ENCODE measurements around the gene PIK3C2B. TPM values are rescaled to one million over a fixed set of nuclear protein-coding genes. Genes with fewer than 3 reads are reported as not detected.

The PIK3C2B gene
- total and polyA plus RNA-seq, 8 donors, result 26.5 to 46.9 (median 38.3) TPM

GRCh38 chr1:204478921-204479320, 15.7 kb downstream of the PIK3C2B start:
- no peaks in the 10 kb centered on the region for H3K27me3 ChIP-seq
- no peaks in the 10 kb centered on the region for H3K9me3 ChIP-seq
- intact Hi-C loops (cut with DNase I), result no loop called here
- H3K36me3 ChIP-seq, result no peaks in the 10 kb centered on the region
- H3K4me3 ChIP-seq, result no peak overlapping the region
- H3K27ac ChIP-seq, result peak overlapping the region in 1 of 2 donors; percentile 33
- TF ChIP-seq, protein P1, sequence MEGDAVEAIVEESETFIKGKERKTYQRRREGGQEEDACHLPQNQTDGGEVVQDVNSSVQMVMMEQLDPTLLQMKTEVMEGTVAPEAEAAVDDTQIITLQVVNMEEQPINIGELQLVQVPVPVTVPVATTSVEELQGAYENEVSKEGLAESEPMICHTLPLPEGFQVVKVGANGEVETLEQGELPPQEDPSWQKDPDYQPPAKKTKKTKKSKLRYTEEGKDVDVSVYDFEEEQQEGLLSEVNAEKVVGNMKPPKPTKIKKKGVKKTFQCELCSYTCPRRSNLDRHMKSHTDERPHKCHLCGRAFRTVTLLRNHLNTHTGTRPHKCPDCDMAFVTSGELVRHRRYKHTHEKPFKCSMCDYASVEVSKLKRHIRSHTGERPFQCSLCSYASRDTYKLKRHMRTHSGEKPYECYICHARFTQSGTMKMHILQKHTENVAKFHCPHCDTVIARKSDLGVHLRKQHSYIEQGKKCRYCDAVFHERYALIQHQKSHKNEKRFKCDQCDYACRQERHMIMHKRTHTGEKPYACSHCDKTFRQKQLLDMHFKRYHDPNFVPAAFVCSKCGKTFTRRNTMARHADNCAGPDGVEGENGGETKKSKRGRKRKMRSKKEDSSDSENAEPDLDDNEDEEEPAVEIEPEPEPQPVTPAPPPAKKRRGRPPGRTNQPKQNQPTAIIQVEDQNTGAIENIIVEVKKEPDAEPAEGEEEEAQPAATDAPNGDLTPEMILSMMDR (IDR thresholded peaks at IDR 0.05), result no peak
- DNase-seq, result no peak
- peaks cover 15 to 64% of the 10 kb centered on the region in 2 donors for H3K4me1 ChIP-seq
- no peak for ATAC-seq

GRCh38 chr1:204478172-204478899, 16.3 kb downstream of the PIK3C2B start:
- TF ChIP-seq, protein P1 (IDR thresholded peaks at IDR 0.05), result no peak
- H3K9me3 ChIP-seq, result no peaks in the 10 kb centered on the region
- H3K27me3 ChIP-seq, result no peaks in the 10 kb centered on the region
- intact Hi-C loops (cut with DNase I), result no loop called here
- H3K4me3 ChIP-seq, result no peak overlapping the region
- no peak for DNase-seq
- H3K36me3 ChIP-seq, result no peaks in the 10 kb centered on the region
- H3K4me1 ChIP-seq, result peaks cover 15 to 64% of the 10 kb centered on the region in 2 donors
- H3K27ac ChIP-seq, result peak overlapping the region in 1 of 2 donors; percentile 33
- ATAC-seq, result no peak

GRCh38 chr1:204477036-204477740, 17.4 kb downstream of the PIK3C2B start:
- Histone ChIP-seq H3K4me3 (no peak overlapping the region), H3K27me3 (no peaks in the 10 kb centered on the region), H3K4me1 (peaks cover 15 to 61% of the 10 kb centered on the region in 2 donors), H3K36me3 (no peaks in the 10 kb centered on the region), H3K9me3 (no peaks in the 10 kb centered on the region), H3K27ac (peak overlapping the region in 1 of 2 donors; percentile 33)
- DNase-seq (no peak), ATAC-seq (peak; percentile 19)
- TF ChIP-seq, protein P1 (IDR thresholded peaks at IDR 0.05), result no peak
- intact Hi-C loops (cut with DNase I), result no loop called here

GRCh38 chr1:204476563-204476962, 18.0 kb downstream of the PIK3C2B start:
- no peaks in the 10 kb centered on the region for H3K36me3 ChIP-seq
- peak overlapping the region in 1 of 2 donors; percentile 33 for H3K27ac ChIP-seq
- H3K27me3 ChIP-seq, result no peaks in the 10 kb centered on the region
- no peaks in the 10 kb centered on the region for H3K9me3 ChIP-seq
- H3K4me3 ChIP-seq, result no peak overlapping the region
- ATAC-seq, result no peak
- TF ChIP-seq, protein P1 (IDR thresholded peaks at IDR 0.05), result no peak
- intact Hi-C loops (cut with DNase I), result no loop called here
- H3K4me1 ChIP-seq, result peaks cover 11 to 58% of the 10 kb centered on the region in 2 donors
- no peak for DNase-seq

Data from left lung (tissue), 10 donors.